WI38 (cell line): ENCODE measurements around the gene SYN1.

ENCODE experiments used
- H3K4me3 ChIP-seq: 2 replicates; pipeline ENCODE4 v1.5.1; 2011; ENCODE audit warnings: low read depth, mild to moderate bottlenecking, control low read depth, low read length
- TF ChIP-seq, protein P1 (sequence below): IDR thresholded peaks from 2 replicates; pipeline ENCODE4 v1.5.1; 2012; ENCODE audit warnings: low read depth, mild to moderate bottlenecking, control low read depth, low read length

The SYN1 gene

DNA sequence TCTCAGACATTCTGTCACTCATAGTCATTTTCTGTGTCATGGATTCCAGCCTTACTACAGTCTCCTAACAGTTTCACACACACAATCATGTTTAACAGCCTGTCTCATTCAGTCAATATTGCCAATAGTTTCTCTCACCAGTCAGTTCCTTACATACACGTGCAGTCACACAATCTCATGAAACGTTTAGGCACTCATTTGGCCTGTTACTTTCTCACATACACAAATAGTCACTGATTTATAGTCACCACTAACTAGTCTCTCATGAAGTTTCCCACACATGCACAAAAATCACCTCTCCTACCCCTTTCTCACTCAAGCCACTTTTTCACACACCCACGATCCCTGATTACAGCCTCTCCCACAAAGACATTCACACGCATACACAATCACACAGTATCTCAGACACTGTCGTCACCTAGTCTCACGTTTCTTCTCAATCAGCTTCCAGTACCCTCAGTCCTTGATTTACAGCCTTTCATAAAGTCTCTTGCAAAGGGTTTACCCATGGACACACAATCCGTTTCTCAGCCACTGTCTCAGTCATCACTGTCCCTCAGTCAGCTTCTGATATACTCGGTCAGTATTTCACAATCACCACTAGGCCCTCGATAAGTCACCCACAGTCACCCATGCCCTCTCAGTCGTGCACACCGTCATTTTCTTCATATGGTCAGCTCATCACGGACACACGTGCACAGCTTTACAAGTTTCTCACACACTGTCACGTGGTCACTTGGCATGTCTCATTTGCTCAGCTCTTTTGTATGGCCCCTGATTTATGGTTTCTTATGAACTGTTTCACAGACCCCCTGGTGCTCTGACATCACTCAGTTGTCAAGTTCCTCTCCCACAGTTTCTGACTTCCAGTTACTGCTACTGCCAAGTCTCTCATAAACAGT is 14.3 kb upstream of the SYN1 start:
- TF ChIP-seq, protein P1, sequence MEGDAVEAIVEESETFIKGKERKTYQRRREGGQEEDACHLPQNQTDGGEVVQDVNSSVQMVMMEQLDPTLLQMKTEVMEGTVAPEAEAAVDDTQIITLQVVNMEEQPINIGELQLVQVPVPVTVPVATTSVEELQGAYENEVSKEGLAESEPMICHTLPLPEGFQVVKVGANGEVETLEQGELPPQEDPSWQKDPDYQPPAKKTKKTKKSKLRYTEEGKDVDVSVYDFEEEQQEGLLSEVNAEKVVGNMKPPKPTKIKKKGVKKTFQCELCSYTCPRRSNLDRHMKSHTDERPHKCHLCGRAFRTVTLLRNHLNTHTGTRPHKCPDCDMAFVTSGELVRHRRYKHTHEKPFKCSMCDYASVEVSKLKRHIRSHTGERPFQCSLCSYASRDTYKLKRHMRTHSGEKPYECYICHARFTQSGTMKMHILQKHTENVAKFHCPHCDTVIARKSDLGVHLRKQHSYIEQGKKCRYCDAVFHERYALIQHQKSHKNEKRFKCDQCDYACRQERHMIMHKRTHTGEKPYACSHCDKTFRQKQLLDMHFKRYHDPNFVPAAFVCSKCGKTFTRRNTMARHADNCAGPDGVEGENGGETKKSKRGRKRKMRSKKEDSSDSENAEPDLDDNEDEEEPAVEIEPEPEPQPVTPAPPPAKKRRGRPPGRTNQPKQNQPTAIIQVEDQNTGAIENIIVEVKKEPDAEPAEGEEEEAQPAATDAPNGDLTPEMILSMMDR, result no peak
- no peak overlapping the region for H3K4me3 ChIP-seq

DNA sequence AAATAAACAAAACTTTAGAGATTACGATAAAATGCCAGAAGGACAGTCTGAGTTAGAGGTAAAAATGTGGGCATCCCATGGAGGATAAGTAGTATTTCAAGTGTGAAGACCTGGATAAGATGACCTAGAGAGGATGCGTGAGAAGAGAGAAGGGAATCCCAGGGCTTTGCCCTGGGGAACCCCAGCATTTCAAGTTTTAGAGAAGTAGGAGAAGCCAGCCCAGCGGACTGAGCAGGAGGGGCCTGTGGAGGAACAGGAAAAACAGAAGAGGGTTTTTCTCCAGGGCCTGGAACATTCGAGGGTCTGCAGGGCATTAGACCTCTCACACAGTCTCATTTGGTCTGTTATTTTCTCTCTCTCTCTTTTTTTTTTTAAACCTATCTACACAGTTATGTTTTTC is 13.0 kb upstream of the SYN1 start:
- no peak overlapping the region for H3K4me3 ChIP-seq
- TF ChIP-seq, protein P1, result no peak

DNA sequence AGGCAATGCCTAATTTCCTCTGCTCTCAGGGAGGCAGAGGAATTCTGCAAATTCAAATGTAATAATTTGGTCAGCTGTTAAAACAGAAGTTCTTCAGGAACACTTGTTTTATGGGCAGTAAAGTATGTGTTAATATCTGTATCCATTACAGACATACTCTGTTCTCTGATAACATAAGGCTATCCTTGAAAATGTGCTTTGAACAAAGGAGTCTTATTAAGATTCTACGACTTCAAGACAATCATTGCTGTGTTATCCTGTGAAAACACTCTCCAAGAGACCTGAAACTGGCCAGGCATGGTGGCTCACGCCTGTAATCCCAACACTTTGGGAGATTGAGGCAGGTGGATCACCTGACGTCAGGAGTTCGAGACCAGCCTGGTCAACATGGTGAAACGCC is 12.0 kb upstream of the SYN1 start:
- H3K4me3 ChIP-seq, result no peak overlapping the region
- TF ChIP-seq, protein P1, result no peak

DNA sequence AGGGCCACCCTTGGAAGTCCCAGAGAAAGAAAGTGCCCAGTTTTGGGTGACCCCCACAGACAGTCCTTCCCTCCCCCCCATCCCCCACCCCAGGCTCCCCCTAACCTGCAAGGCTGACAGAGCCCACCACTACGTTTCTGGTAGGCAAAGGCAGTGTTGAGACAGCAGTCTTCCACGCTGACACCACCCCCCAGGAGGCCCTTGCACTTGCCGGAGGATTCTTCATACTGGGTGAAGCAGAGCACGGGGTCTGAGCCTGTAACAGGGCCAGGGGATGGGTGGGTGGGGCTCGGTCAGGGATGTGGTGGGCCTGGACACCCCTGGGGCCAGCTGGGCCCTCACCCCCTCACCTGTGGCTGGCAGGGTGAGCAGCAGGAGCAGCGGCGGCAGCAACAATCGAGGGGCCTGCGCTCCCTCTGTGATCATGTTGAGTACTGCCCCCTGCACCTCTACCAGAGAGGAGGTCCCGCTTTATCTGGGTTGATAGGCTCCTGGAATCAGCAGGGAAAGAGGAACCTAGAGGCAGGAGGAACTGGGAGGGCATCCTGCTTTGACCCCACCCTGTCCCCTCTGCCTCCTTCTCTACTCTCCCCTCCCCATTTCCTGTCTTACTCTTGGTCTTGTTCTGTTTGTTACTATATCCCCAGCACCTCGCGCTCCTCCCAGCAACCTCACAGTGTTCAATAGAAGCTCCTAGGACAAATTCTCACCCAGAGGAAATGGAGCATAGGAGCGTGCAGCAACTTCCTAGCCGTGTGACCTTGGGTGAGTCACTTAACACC is 10.0 kb upstream of the SYN1 start, which contains the start of gene CFP:
CFP (minus strand) TSS at position 512 of the 782 bp plus-strand sequence; CDS start at position 426, 86 bp downstream.
- TF ChIP-seq, protein P1, result no peak
- H3K4me3 ChIP-seq, result no peak within 1 kb of the TSS

DNA sequence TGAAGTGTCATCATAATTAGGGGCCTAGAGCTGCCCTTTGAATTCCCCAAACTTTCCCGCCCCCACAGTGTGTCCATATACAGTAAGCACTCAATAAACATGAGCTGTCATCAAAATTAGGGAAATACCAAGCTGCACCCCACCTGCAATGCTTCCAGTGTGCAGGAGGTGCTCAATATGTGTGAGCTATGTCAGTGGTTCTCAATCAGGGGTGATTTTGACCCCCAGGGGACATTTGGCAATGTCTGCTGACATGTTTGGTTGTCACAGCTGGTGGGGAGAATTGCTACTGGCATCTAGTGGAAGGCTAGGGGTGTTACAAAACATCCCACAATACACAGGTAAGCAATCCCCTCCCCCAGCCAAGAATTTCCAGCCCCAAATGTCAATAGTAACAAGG is 9.3 kb upstream of the SYN1 start:
- TF ChIP-seq, protein P1, result no peak

DNA sequence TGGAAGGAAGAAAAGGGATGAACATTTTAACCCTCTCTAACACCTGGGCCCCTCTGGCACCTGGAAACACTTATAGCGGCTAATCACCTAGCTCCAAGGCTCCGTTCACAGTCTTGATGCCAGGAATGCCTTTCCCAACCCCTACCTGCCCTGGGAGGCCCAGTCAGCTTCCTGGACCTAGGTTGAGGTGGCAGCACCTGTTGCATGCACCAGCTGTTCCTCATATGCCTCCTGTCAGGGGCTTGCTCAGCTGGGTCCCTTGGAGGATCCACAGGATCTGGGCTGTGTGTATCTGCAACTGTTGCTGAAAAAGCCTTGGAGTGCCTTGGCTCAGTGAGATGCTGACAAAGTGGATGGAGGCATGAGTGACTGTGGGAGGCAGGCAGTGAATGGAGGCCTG is 5.7 kb upstream of the SYN1 start:
- no peak overlapping the region for H3K4me3 ChIP-seq
- TF ChIP-seq, protein P1, result no peak

More for the DNA sequence above, 9.3 kb upstream of the SYN1 start:
- H3K4me3 ChIP-seq, result no peak overlapping the region
